Suppressor macrophage (primary cell): ENCODE results near the gene UBAC1.

Source experiments
- DNase-seq, 4 experiments: peaks; one replicate each; pipeline ENCODE4 v3.0.0-alpha.2; 2020 to 2022

UBAC1 gene

DNA sequence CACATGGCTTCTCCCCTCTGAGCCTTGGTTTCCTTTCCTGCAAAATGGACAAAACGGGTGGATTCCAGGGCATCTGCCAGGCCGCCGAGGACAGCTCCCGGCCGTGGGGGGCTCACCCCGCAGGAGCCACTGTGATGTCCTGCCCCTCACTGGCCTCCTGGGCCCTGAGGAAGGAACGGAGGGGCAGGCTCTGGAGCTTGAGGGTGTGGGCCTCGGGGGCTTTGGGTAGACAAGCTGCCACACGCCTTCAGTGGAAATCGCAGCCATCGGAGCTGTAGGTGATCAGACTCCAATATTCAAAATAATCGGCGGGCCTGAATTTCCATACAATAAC, 32.2 kb upstream of the UBAC1 start:
- no peak for DNase-seq

DNA sequence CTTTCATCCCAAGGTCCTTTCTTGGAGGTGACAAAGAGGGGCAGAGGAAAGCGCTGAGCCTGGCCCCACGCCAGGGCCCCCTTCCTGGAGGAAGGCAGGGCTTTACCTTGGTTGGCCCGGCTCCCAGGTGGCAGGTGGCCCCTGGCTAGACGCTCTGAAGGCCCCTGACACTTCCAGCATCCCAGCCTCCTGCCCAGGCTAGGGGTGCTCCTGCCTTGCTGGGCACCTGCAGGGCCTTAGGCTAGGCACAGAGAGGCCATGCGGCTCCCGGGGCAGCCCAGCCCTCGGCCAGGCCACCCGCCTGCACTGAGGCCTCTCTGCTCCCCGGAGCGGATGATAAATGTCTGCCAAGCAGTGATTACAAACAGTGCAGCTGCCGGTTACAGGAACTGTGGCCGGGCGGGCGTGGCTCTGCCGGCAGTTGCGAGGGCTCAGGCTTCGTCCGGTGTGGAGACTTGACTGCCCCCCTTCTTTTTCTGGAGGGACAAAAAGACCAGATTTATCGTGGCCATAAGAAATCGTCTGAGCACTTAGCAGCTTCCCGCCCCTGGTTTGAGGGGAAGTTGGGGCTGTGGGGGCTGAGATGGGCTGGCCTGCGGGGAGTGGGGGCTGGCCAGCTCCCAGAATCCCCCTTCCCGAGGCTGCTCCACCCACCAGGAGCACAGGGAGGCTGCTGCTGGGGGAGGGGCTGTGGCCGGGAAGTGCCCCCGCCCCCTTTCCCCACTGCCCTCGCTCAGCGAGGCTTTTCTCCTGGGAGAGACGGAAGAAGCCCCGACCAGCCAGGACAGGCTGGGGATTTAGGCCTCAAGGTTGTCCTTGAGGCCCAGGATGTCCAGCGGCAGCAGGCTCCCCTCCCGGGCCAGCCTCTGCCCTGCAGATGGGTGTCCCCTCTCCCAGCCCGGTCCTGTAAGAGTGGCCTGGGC, 31.6 kb upstream of the UBAC1 start:
- peak; percentile 80 to 89 (median 84) for DNase-seq

- no peak for DNase-seq
Observed at GRCh38 chr9:135991771-135992170, 30.6 kb upstream of the UBAC1 start.

GRCh38 chr9:135990468-135991429, 29.6 kb upstream of the UBAC1 start:
- DNase-seq: peak; percentile 21 to 61 (median 36)

DNA sequence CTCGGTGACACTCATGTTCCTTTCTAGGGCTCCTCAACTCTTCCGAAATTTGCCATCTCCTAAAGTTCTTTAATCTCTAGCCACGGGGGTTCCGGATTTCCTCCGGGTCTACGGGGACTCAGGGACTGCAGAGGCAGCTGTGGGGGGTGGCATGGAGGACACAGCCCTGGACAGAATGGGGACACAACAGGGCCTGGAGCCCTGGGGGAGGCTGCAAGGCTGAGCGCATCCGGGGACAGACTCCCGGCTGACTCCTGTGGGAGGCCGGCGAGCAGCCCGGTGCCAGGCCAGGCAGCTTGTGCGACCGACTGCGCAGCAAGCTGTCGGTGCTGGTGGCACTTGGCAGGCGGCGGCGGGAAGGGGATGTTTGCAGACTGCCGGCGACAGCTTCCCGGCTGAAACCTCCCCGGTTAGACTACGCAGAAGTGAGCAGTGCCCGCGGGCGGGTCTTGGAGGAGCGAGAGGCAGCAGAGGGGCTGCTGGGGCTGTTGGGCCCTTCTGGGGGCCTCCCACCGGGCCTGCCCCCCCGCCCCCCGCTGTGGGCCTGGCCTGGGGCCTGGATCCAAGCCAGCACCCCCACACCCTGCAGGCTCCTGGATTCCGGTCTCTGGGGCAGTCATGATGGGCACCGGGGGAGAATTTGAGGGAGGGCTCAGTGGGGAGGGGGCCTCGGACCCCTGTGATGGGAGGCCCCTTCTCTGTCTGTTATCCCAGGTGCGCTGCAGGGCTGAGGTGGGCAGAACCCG, 28.7 kb upstream of the UBAC1 start:
- peak; percentile 25 to 63 (median 42) for DNase-seq

DNA sequence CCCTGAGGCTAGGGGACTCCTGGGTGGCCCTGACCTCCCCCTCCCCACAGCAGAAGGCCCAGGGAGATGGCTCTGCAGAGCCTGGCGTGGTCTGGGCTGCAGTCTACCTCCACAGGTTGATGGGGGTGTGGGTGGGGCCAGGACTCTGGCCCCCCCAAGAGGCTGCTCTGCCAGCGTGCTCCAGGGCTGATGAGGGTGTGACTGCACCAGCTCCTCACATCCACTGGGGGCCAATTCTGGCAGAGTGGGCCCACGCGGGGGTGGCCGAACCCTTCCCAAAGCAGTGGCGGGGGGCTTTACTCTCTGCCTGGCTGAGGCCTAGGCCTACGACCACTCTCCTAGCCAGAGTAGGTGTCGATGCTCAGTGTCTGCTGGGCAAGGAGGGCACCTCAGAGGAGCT, 28.0 kb upstream of the UBAC1 start:
- no peak for DNase-seq

GRCh38 chr9:135988493-135988892, 27.3 kb upstream of the UBAC1 start:
- DNase-seq: no peak

- no peak for DNase-seq
Observed at GRCh38 chr9:135987838-135988404, 26.7 kb upstream of the UBAC1 start.

DNA sequence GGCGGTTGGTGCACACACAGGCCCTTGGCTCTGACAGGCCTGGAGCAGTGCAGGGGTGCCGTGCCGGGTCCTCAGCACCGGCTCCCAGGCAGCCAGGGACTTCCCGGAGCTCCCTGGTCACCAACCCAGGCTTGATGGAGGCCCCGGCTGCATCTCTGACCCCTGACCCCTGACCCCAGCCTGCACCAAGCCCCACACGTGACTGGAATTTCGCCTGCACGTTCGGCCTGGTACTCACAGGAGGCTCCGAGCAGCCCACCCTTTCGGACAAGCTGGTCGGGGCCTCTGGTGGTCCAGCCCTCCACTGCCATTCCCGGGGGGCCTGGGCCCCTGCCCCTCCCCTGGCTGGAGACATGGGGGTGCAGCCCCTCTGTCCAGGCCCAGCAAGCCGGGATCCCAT, 25.4 kb upstream of the UBAC1 start:
- no peak for DNase-seq

DNA sequence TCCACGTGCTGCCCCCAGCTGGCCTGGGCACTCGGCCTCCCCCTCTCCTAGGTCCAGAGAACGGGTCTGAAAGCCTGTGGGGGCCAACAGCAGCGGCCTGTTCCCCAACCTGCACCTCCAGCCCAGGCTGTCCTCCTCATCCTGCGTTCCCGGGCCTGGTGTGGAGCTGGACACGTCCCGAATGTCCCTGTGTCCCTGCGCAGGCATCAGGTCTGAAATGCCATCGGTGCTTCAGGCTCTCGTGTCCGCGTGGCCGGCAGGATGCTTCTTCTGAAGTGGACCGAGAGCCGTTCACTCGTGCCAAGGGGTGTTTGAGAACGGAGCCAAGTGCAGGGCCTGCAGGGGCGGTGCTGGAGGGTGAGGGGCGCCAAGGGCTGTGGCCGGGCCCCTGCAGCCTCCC, 24.7 kb upstream of the UBAC1 start:
- no peak for DNase-seq

DNA sequence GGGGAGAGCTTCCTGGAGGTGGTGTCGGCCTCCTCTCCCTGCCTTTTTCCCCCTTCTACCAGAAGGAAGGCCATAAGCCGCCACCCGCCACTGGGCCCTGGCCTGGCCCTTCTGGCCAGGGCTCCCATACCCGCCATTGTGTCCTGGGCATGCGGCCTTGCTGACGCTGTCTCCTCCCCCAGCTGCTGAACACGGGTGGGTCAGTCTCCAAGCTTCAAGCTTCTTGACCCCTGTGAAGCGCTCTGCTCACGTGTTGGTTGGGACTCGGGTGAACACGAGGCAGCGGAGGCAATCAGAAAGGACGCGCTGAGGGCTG, 24.2 kb upstream of the UBAC1 start:
- no peak for DNase-seq

DNA sequence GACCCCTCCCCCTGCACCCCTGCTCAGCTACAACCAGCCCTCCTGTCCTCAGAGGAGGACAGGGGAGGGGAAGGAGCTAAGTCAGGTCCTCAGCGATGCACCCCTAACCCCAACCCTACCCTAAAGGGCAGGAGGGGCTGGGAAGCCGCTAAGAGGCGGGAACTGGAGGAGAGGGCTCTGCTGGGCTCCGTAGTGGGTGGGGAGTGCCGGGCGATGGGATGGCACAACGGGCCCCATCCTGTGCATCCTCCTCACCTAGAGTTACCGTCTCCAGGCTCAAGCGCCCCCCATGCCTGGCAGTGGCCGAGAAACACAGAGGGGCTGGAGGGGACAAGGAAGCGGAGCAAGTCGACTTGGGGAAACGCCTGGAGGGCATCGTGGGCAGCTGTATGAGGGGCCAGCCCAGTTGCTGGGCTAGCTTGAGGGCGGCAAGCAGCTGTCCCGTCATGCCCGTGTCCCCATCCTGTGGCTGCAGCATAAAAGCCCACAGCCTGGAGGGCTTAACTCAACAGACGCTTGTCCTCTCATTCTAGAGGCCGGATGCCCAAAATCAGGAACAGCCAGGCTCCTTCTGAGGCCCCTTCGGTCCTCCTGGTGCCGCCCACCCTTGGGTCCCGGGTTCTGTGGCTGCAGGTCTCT, 23.0 kb upstream of the UBAC1 start:
- no peak for DNase-seq

DNA sequence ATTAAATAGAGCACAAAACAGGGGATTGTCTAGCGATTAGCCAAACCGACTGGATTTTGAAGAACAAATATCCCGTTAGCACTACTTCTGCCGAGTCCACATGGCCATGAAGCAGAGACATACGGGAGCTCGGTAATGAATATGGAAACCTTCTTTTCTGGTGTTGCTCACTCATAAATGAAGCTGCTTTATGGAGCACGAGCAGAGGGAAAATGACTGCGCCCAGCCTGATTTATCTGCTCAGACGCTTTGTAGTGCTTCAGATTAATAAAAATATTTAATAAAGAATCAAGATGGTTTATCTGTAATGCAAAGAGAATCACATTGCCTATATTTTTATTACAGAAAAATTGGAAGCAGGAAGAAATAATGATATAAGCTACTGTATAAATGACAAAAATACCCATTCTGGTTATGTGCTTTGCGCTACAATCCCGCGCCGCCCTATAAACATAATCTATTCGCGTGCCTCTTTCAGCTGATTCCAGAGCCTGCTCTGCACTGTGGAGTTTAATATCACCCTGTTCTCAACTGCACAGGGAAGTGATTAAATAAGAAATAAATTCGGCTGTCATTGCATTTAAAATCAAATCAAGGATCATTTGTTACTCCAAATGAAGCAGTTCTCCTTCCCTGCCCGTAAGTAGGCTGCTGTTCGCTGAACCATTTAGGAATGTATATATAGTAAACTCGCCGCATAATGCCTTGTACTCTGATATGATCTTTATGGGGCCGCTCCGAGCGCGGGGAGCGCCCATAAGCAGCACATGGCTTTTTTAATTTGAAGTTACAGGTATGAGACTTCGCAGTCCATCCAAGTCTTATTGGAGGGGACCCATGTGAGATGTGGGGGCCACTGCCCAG, 22.3 kb upstream of the UBAC1 start:
- no peak for DNase-seq

- DNase-seq: no peak
Observed at GRCh38 chr9:135982499-135983207, 21.5 kb upstream of the UBAC1 start.

GRCh38 chr9:135980926-135981630, 19.9 kb upstream of the UBAC1 start:
- no peak for DNase-seq

GRCh38 chr9:135979547-135980166, 18.5 kb upstream of the UBAC1 start:
- no peak for DNase-seq

DNA sequence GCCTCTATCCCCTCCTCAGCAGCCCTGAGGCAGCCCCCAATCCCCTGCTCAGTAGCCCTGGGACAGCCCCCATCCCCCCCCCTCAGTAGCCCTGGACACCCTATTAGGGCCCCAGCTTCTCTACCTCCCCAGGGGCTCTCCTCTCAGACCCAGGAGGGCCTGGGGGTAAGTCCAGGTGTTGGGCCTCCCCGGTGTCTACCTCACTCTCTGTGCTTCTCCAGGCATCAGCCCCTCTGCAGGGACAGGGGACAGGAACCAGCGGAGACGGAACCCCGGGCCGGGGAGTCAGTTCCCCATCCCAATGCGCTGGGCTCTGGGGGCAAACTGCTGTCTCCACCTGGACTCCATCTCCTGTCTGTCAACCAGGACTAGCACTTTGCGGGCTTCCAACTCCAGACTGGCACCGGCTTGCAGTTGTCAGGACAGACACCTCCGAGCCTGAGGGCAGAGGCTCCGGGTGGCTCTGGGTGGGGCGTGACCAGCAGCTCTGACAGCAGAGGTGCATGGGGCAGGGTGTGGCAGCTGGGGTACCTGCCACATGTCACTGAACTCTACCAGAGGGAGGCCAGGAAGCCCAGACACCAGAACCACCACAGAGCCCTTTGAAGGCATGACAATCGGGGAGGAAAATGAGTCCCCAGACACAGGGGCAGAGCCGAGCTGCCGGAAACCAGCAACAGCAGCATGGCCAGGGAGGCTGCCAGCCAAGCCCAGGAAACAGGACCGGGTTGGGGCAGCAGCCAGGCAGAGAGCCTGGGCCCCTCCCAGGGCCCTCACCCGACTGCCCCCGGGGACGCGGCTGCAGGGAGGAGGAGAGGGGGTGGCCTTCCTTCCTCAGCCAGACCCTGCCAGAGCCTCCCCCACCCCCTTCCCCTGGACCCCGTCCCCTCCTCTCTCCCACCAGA, 17.7 kb upstream of the UBAC1 start:
- peak in 1 of 4 experiments; percentile 38 for DNase-seq

GRCh38 chr9:135976944-135977343, 15.8 kb upstream of the UBAC1 start:
- DNase-seq: no peak
